Ascending aorta (tissue), 2 donors: Measurements from ENCODE around the gene PTPRS. TPM values are rescaled to one million over a fixed set of nuclear protein-coding genes. Genes with fewer than 3 reads are reported as not detected.

Source experiments
- DNase-seq, 2 donors: peaks; one replicate each; pipeline ENCODE4 v3.0.0-alpha.2; 2019; ENCODE audit warnings: low spot score in 2 of 2
- H3K27ac ChIP-seq, 2 donors: fragments of 200-600 bp; sonication (generic); one replicate each; pipeline ENCODE4 v1.5.1; 2016 to 2017; ENCODE audit warnings: mild to moderate bottlenecking in 1 of 2
- H3K27me3 ChIP-seq: fragments of 200-600 bp; sonication (generic); one replicate; pipeline ENCODE4 v1.5.1; 2017
- H3K36me3 ChIP-seq, 2 donors: fragments of 200-600 bp; sonication (generic); one replicate each; pipeline ENCODE4 v1.5.1; 2016
- H3K4me1 ChIP-seq, 2 donors: fragments of 200-600 bp; sonication (generic); one replicate each; pipeline ENCODE4 v1.5.1; 2016 to 2017; ENCODE audit warnings: mild to moderate bottlenecking in 1 of 2
- H3K4me3 ChIP-seq, 2 donors: fragments of 200-600 bp; sonication (generic); one replicate each; pipeline ENCODE4 v1.5.1; 2016 to 2017; ENCODE audit warnings: mild to moderate bottlenecking in 1 of 2
- H3K9me3 ChIP-seq, 2 donors: fragments of 200-600 bp; sonication (generic); one replicate each; pipeline ENCODE4 v1.5.1; 2016
- intact Hi-C: fragments of 100-400 bp; cut with DNase I; formaldehyde crosslinking; loops from one replicate; pipeline ENCODE4 v1.15.1; 2023
- total RNA-seq: library from RNA; depleted of rRNA; stranded (reverse); fragments of >200 nt; gene quantifications from one replicate; pipeline ENCODE4 v1.1.0, GENCODE V29; 2016
- TF ChIP-seq, protein P1 (sequence below), 3 experiments: fragments of 200-600 bp in 2 of 3; fragments of 450-650 bp in 1 of 3; sonication (generic) in 2 of 3; IDR thresholded peaks; one replicate each; pipeline ENCODE4 v1.5.1; 2016 to 2019; ENCODE audit warnings: antibody characterized with exemption in 3 of 3, mild to moderate bottlenecking in 1 of 3, moderate library complexity in 1 of 3

PTPRS gene
- total RNA-seq, 1 donor from 2014 or later: 517 TPM

DNA sequence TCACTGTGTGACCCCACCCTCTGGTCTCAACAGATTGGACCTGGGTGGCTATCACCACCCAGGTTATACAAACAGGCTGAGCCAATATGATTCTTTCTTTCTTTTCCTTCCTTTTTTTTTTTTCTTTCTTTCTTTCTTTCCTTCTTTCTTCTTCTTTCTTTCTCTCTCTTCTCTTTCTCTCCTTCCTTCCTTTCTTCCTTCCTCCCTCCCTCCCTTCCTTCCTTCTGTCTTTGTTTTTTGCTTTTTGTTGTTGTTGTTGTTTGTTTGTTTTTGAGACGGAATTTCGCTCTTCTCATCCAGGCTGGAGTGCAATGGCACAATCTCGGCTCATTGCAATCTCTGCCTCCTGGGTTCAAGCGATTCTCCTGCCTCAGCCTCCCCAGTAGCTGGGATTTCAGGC is 17.0 kb upstream of the PTPRS start:
- no peaks in the 10 kb centered on the region for H3K27me3 ChIP-seq
- H3K36me3 ChIP-seq: no peaks in the 10 kb centered on the region
- DNase-seq: no peak
- intact Hi-C loops: no loop called here
- H3K4me1 ChIP-seq: no peaks in the 10 kb centered on the region
- TF ChIP-seq, protein P1, sequence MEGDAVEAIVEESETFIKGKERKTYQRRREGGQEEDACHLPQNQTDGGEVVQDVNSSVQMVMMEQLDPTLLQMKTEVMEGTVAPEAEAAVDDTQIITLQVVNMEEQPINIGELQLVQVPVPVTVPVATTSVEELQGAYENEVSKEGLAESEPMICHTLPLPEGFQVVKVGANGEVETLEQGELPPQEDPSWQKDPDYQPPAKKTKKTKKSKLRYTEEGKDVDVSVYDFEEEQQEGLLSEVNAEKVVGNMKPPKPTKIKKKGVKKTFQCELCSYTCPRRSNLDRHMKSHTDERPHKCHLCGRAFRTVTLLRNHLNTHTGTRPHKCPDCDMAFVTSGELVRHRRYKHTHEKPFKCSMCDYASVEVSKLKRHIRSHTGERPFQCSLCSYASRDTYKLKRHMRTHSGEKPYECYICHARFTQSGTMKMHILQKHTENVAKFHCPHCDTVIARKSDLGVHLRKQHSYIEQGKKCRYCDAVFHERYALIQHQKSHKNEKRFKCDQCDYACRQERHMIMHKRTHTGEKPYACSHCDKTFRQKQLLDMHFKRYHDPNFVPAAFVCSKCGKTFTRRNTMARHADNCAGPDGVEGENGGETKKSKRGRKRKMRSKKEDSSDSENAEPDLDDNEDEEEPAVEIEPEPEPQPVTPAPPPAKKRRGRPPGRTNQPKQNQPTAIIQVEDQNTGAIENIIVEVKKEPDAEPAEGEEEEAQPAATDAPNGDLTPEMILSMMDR (IDR thresholded peaks at IDR 0.05): no peak
- H3K4me3 ChIP-seq: no peak overlapping the region
- H3K9me3 ChIP-seq: no peaks in the 10 kb centered on the region
- H3K27ac ChIP-seq: no peak overlapping the region

GRCh38 chr19:5356918-5357317 is 16.3 kb upstream of the PTPRS start:
- Histone ChIP-seq H3K27me3 (no peaks in the 10 kb centered on the region), H3K9me3 (no peaks in the 10 kb centered on the region), H3K4me1 (no peaks in the 10 kb centered on the region), H3K4me3 (no peak overlapping the region), H3K27ac (no peak overlapping the region), H3K36me3 (no peaks in the 10 kb centered on the region)
- intact Hi-C loops: no loop called here
- no peak for DNase-seq
- TF ChIP-seq, protein P1 (IDR thresholded peaks at IDR 0.05): no peak

- Histone ChIP-seq H3K9me3 (no peaks in the 10 kb centered on the region), H3K4me1 (no peaks in the 10 kb centered on the region), H3K27ac (no peak overlapping the region), H3K27me3 (no peaks in the 10 kb centered on the region), H3K4me3 (no peak overlapping the region), H3K36me3 (no peaks in the 10 kb centered on the region)
- intact Hi-C loops: no loop called here
- TF ChIP-seq, protein P1 (IDR thresholded peaks at IDR 0.05): no peak
- no peak for DNase-seq
Measured at GRCh38 chr19:5356428-5356827, 15.8 kb upstream of the PTPRS start.

GRCh38 chr19:5355693-5356092 is 15.1 kb upstream of the PTPRS start:
- H3K4me3 ChIP-seq: no peak overlapping the region
- no peak for DNase-seq
- no peaks in the 10 kb centered on the region for H3K4me1 ChIP-seq
- H3K9me3 ChIP-seq: no peaks in the 10 kb centered on the region
- intact Hi-C loops: no loop called here
- TF ChIP-seq, protein P1 (IDR thresholded peaks at IDR 0.05): no peak
- H3K36me3 ChIP-seq: no peaks in the 10 kb centered on the region
- H3K27me3 ChIP-seq: no peaks in the 10 kb centered on the region
- no peak overlapping the region for H3K27ac ChIP-seq

DNA sequence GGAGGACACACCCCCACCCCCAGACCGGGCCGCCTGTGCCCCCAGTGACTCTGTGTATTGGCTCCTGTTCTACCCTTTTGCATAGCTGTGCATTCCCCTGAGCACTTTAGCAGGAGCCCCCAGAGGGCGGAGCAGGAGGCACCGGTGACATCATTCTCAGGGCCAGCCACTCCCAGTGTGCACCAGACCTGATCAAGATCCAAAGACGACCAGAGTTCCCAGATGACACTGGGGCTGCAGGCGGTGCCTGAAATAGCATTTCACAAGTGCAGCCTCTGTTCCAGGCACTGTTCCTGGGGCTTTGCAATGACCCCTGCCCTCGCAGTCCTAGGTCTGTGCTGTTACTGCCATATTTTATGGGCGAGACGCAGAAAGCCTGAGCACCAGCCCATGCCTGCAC is 14.5 kb upstream of the PTPRS start:
- TF ChIP-seq, protein P1 (IDR thresholded peaks at IDR 0.05): no peak
- DNase-seq: no peak
- no peaks in the 10 kb centered on the region for H3K27me3 ChIP-seq
- H3K4me3 ChIP-seq: no peak overlapping the region
- no peaks in the 10 kb centered on the region for H3K36me3 ChIP-seq
- H3K9me3 ChIP-seq: no peaks in the 10 kb centered on the region
- no peak overlapping the region for H3K27ac ChIP-seq
- no peaks in the 10 kb centered on the region for H3K4me1 ChIP-seq
- intact Hi-C loops: no loop called here

DNA sequence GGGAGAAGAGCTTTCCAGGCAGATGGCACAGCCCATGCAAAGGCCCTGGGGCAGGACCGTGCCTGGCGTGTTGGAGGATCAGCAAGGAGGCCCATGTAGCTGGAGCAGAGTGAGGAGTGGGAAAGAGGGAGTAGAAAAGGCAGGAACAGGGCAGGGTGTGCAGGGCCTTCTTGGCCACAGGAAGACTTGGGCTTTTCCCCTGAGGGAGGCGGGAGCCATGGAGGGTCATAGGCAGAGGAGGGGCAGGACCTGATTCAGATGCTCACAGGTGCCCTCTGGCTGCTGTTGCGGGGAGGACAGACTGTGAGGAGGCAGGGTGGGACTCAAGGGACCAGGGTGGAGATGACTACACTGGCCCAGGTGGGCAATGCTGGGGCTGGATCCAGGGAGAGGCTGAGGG is 13.8 kb upstream of the PTPRS start:
- TF ChIP-seq, protein P1 (IDR thresholded peaks at IDR 0.05): no peak
- intact Hi-C loops: no loop called here
- Histone ChIP-seq H3K27ac (no peak overlapping the region), H3K27me3 (no peaks in the 10 kb centered on the region), H3K36me3 (no peaks in the 10 kb centered on the region), H3K4me3 (no peak overlapping the region), H3K4me1 (no peaks in the 10 kb centered on the region), H3K9me3 (no peaks in the 10 kb centered on the region)
- DNase-seq: no peak
